Hematopoietic multipotent progenitor cell treated with erythropoietin and hydrocortisone succinate and interleukin-3 and kit ligand, for 6 days (in vitro differentiated cells): ENCODE results near the gene NXPH2.
"Not testable (repeated sequence)": the region's sequence is repeated elsewhere in the genome, so short reads cannot be mapped to it uniquely, and the experiment has no call there.

Experiments used
- DNase-seq: peaks from one replicate; pipeline ENCODE4 v3.0.0-alpha.2; 2015

The NXPH2 gene

GRCh38 chr2:138707392-138708074, 72.7 kb downstream of the NXPH2 start:
- no peak for DNase-seq

- no peak for DNase-seq
Observed at GRCh38 chr2:138703242-138703641, 76.9 kb downstream of the NXPH2 start.

GRCh38 chr2:138700716-138701115, 79.5 kb downstream of the NXPH2 start:
- peak; percentile 53 for DNase-seq

- DNase-seq, result no peak
Observed at GRCh38 chr2:138699421-138699820, 80.8 kb downstream of the NXPH2 start.

GRCh38 chr2:138698428-138698827, 81.8 kb downstream of the NXPH2 start:
- DNase-seq, result no peak

GRCh38 chr2:138691667-138692066, 88.5 kb downstream of the NXPH2 start:
- DNase-seq, result no peak

- DNase-seq, result peak; percentile 67
Observed at GRCh38 chr2:138689705-138690104, 90.5 kb downstream of the NXPH2 start.

GRCh38 chr2:138682163-138682562, 98.0 kb downstream of the NXPH2 start:
- no peak for DNase-seq

- DNase-seq, result no peak
Observed at GRCh38 chr2:138677221-138677620, 103.0 kb downstream of the NXPH2 start.

- DNase-seq, result no peak
Observed at GRCh38 chr2:138676619-138677021, 103.6 kb downstream of the NXPH2 start.

- no peak for DNase-seq
Observed at GRCh38 chr2:138671566-138671965, 108.6 kb downstream of the NXPH2 start.

- DNase-seq, result no peak
Observed at GRCh38 chr2:138670734-138671133, 109.5 kb downstream of the NXPH2 start.

GRCh38 chr2:138665937-138666336, 114.3 kb downstream of the NXPH2 start:
- no peak for DNase-seq

- no peak for DNase-seq
Observed at GRCh38 chr2:138658187-138658894, 121.8 kb downstream of the NXPH2 start.

- peak; percentile 27 for DNase-seq
Observed at GRCh38 chr2:138654146-138654545, 126.0 kb downstream of the NXPH2 start.

GRCh38 chr2:138652378-138652777, 127.8 kb downstream of the NXPH2 start:
- DNase-seq, result no peak

- DNase-seq, result no peak
Observed at GRCh38 chr2:138649571-138649970, 130.6 kb downstream of the NXPH2 start.

- no peak for DNase-seq
Observed at GRCh38 chr2:138648606-138649005, 131.6 kb downstream of the NXPH2 start.

- not testable (repeated sequence) for DNase-seq
Observed at GRCh38 chr2:138644776-138645175, 135.4 kb downstream of the NXPH2 start.

GRCh38 chr2:138640921-138641676, 139.1 kb downstream of the NXPH2 start:
- DNase-seq, result no peak

- DNase-seq, result no peak
Observed at GRCh38 chr2:138637686-138638085, 142.5 kb downstream of the NXPH2 start.

- no peak for DNase-seq
Observed at GRCh38 chr2:138637061-138637460, 143.1 kb downstream of the NXPH2 start.

GRCh38 chr2:138633049-138633448, 147.1 kb downstream of the NXPH2 start:
- DNase-seq, result no peak

GRCh38 chr2:138632066-138632620, 148.0 kb downstream of the NXPH2 start:
- DNase-seq, result no peak
